ENCODE results near the gene MRPL53. TPM values are rescaled to one million over a fixed set of nuclear protein-coding genes. Genes with fewer than 3 reads are reported as not detected.

MRPL53 gene
- total RNA-seq, 1 experiment from 2014 or later = 102 TPM

DNA sequence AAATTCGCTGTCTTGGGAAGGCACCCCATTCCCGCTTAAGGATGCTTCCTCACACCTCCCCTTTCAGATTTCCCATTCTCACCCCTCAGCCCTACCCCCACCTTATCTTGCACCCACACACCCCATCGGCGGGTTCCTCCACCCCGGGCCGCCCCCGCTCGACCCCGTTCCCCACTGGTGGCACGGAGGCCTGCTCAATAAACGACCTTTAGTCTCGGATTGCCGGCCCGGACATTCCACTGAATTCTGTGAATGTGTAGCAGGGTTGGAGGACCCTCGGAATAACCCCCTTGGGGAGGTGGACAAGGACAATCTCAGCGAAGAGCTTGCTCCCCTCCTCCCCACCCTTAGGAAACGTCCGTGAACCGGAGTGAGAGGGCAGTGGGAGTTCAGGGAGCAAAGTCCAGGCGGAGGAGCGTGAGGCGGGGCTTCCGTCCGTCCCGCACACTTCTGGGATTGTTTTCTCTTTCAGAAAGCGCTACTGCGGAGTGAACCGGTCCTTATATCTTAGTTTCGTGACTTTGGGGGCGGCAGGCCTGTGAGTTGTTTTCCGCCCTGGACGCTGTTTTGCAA, 29.8 kb upstream of the MRPL53 start:
- H3K27me3 ChIP-seq (replicated peaks; ENCODE audit: control insufficient read depth, insufficient read depth, low read length) = no peaks in the 10 kb centered on the region
- TF ChIP-seq, protein P1, sequence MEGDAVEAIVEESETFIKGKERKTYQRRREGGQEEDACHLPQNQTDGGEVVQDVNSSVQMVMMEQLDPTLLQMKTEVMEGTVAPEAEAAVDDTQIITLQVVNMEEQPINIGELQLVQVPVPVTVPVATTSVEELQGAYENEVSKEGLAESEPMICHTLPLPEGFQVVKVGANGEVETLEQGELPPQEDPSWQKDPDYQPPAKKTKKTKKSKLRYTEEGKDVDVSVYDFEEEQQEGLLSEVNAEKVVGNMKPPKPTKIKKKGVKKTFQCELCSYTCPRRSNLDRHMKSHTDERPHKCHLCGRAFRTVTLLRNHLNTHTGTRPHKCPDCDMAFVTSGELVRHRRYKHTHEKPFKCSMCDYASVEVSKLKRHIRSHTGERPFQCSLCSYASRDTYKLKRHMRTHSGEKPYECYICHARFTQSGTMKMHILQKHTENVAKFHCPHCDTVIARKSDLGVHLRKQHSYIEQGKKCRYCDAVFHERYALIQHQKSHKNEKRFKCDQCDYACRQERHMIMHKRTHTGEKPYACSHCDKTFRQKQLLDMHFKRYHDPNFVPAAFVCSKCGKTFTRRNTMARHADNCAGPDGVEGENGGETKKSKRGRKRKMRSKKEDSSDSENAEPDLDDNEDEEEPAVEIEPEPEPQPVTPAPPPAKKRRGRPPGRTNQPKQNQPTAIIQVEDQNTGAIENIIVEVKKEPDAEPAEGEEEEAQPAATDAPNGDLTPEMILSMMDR (IDR thresholded peaks at IDR 0.05; ENCODE audit: insufficient read depth in 1 of 2, low read depth in 1 of 2, low read length in 1 of 2, severe bottlenecking in 1 of 2, unreplicated experiment in 1 of 2) = no peak
- ChIA-PET POLR2A (interaction anchor here (1.0 to 5.2 kb wide), 5 partner anchors 13 to 31 kb away, joined by 3 to 17 read pairs (median 4); partner anchors contain the start of gene DQX1), CTCF (interaction anchor here (0.6 to 2.9 kb wide), 3 partner anchors 13 to 49 kb away, joined by 3 to 9 read pairs (median 8); partner anchors contain the start of genes CCDC142 and TTC31)
- Mint-ChIP-seq H3K27me3 (ENCODE audit: insufficient read depth, unreplicated experiment) (no peaks in the 10 kb centered on the region), H3K4me3 (ENCODE audit: unreplicated experiment) (peak overlapping the region; percentile 94), H3K9me3 (ENCODE audit: unreplicated experiment) (no peaks in the 10 kb centered on the region), H3K27ac (ENCODE audit: unreplicated experiment) (peak overlapping the region; percentile 87), H3K4me1 (ENCODE audit: low read depth, unreplicated experiment) (peaks cover 33% of the 10 kb centered on the region), H3K36me3 (ENCODE audit: insufficient read depth, unreplicated experiment) (peaks cover 53% of the 10 kb centered on the region)
- TSS peak; percentile 9 for BruUV-seq (replicated peaks)
- no peaks in the 10 kb centered on the region for H3K9me3 ChIP-seq
- intact Hi-C loops (cut with micrococcal nuclease; ENCODE audit: unreplicated experiment) = loop anchor here (1.0 kb wide), 1 partner anchor 13 kb away; no protein-coding TSS in a partner anchor
- H3K36me3 ChIP-seq (ENCODE audit: control insufficient read depth, insufficient read depth, low read length) = 0 out of 2 replicates have a peak, but pooled peaks cover 2% of the 10 kb centered on the region
- peak overlapping the region; percentile 75 for H3K4me3 ChIP-seq (ENCODE audit: low read depth, low read length)
- H3K4me1 ChIP-seq = peaks cover 61% of the 10 kb centered on the region
- DNase-seq = peak; percentile 72 to 81

DNA sequence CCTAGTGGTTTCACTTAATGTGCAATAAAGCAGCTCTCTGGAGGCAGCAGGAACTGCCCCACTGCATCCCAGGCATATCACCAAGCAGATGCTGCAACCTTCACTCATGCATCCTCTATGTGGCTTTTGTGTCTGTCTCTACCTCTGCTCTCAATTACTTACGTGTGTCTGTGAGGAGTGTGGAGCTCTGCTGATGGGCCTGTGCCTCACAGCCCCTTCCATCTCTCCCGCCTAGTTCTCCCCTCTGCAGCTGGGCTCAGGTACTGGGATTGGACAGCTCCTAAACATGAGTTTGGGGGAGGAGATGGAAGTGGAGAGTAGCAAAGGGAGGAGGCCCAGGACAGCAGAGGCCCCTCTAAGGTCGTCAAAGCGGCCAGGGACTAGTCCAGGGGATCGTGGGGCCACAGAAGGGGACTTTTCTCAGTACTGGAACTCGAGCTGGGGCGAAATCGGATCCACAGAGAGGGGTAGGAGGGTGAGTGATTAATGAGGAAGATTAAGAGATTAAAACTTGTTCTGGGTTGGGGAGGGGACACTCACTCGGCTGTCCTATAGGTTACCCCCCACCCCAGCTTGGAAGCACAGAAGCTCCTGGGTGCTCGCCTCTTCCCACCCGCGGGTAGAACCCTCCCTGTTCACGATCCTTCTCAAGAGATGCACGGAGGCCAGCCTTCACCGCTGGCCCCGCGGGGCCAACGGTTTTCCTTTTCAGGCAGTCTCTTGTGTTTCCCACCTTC, 29.0 kb upstream of the MRPL53 start:
- Mint-ChIP-seq H3K27ac (ENCODE audit: unreplicated experiment) (peak overlapping the region; percentile 87), H3K4me3 (ENCODE audit: unreplicated experiment) (peak overlapping the region; percentile 94), H3K4me1 (ENCODE audit: low read depth, unreplicated experiment) (peaks cover 29% of the 10 kb centered on the region), H3K9me3 (ENCODE audit: unreplicated experiment) (no peaks in the 10 kb centered on the region), H3K36me3 (ENCODE audit: insufficient read depth, unreplicated experiment) (peaks cover 52% of the 10 kb centered on the region), H3K27me3 (ENCODE audit: insufficient read depth, unreplicated experiment) (no peaks in the 10 kb centered on the region)
- Histone ChIP-seq H3K4me3 (ENCODE audit: low read depth, low read length) (peak overlapping the region; percentile 75), H3K27me3 (replicated peaks; ENCODE audit: control insufficient read depth, insufficient read depth, low read length) (no peaks in the 10 kb centered on the region), H3K4me1 (peaks cover 59% of the 10 kb centered on the region), H3K9me3 (no peaks in the 10 kb centered on the region), H3K36me3 (ENCODE audit: control insufficient read depth, insufficient read depth, low read length) (peaks cover 3% of the 10 kb centered on the region; the same call in 1 of the 2 replicates)
- intact Hi-C loops (cut with micrococcal nuclease; ENCODE audit: unreplicated experiment) = loop anchor here (1.0 kb wide), 1 partner anchor 12 kb away; no protein-coding TSS in a partner anchor
- no TSS peak for BruUV-seq (replicated peaks)
- TF ChIP-seq, protein P1 (IDR thresholded peaks at IDR 0.05; ENCODE audit: insufficient read depth in 1 of 2, low read depth in 1 of 2, low read length in 1 of 2, severe bottlenecking in 1 of 2, unreplicated experiment in 1 of 2) = no peak
- CTCF ChIA-PET = interaction anchor here (0.6 to 2.9 kb wide), 3 partner anchors 12 to 48 kb away, joined by 3 to 9 read pairs (median 8); partner anchors contain the start of genes CCDC142 and TTC31
- POLR2A ChIA-PET = interaction anchor here (0.9 to 5.2 kb wide), 5 partner anchors 12 to 43 kb away, joined by 3 to 17 read pairs (median 3); partner anchors contain the start of genes DQX1 and WBP1
- no peak for DNase-seq

DNA sequence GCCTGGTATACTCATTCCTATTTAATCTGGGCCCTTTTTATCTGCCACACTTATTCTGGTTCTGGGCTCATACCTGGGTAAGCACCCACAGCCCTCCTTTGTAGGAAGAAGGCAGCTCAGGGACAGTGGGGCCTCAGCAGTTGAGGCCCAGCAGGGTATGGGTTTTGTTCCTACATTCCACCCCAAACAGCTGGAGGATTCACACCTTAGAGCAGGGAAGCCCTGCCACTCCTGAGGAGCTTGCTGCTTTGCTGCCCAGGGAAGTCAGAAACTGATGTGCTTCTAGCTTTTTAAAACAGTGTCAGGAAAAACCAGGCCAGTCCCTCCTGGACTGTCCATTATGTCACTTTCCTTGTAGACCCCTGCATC, 28.1 kb upstream of the MRPL53 start:
- Histone ChIP-seq H3K9me3 (no peaks in the 10 kb centered on the region), H3K27me3 (replicated peaks; ENCODE audit: control insufficient read depth, insufficient read depth, low read length) (no peaks in the 10 kb centered on the region), H3K4me3 (ENCODE audit: low read depth, low read length) (no peak overlapping the region), H3K36me3 (ENCODE audit: control insufficient read depth, insufficient read depth, low read length) (peaks cover 3% of the 10 kb centered on the region; the same call in 1 of the 2 replicates), H3K4me1 (peaks cover 50% of the 10 kb centered on the region)
- POLR2A ChIA-PET = interaction anchor here (0.9 to 5.2 kb wide), 2 partner anchors 11 to 42 kb away, joined by 3 to 17 read pairs; partner anchors contain the start of gene WBP1
- intact Hi-C loops (cut with micrococcal nuclease; ENCODE audit: unreplicated experiment) = no loop called here
- Mint-ChIP-seq H3K9me3 (ENCODE audit: unreplicated experiment) (no peaks in the 10 kb centered on the region), H3K4me1 (ENCODE audit: low read depth, unreplicated experiment) (peaks cover 26% of the 10 kb centered on the region), H3K27ac (ENCODE audit: unreplicated experiment) (no peak overlapping the region), H3K4me3 (ENCODE audit: unreplicated experiment) (peak overlapping the region; percentile 96), H3K36me3 (ENCODE audit: insufficient read depth, unreplicated experiment) (peaks cover 48% of the 10 kb centered on the region), H3K27me3 (ENCODE audit: insufficient read depth, unreplicated experiment) (no peaks in the 10 kb centered on the region)
- no TSS peak for BruUV-seq (replicated peaks)
- DNase-seq = no peak
- CTCF ChIA-PET = interaction anchor here (0.7 kb wide), 1 partner anchor 35 kb away, joined by 3 read pairs; the partner anchor contains the start of gene MOGS
- TF ChIP-seq, protein P1 (IDR thresholded peaks at IDR 0.05; ENCODE audit: insufficient read depth in 1 of 2, low read depth in 1 of 2, low read length in 1 of 2, severe bottlenecking in 1 of 2, unreplicated experiment in 1 of 2) = no peak

Measured in Caco-2 (cell line).